ENCODE results near the gene DCAF16.

- TF ChIP-seq CTCF (IDR thresholded peaks at IDR 0.05 in 8 of 11, conservative IDR thresholded peaks at IDR 0.05 in 3 of 11) (no peak), POLR2AphosphoS5 (IDR thresholded peaks at IDR 0.05) (peak in 1 of 3 donors; percentile 21)
Observed at GRCh38 chr4:17781300-17782287, 29.0 kb downstream of the DCAF16 start, which contains the start of gene FAM184B.
